SK-N-SH (cell line): Measurements from ENCODE around the gene RNF175. TPM values are rescaled to one million over a fixed set of nuclear protein-coding genes. Genes with fewer than 3 reads are reported as not detected.

Source experiments
- CTCF ChIA-PET: fragments of 300-600, 350-600 bp; formaldehyde crosslinking; extraction: SDS; loops from one replicate; lab custom pipeline; 2021; lab: Yijun Ruan, JAX
- POLR2A ChIA-PET: fragments of 350-600 bp; sonication (Branson Sonifier 250); formaldehyde crosslinking; extraction: SDS; loops from one replicate; lab custom pipeline; 2020; ENCODE audit warnings: antibody characterized with exemption, inconsistent platforms; lab: Yijun Ruan, JAX
- DNase-seq: peaks from one replicate; pipeline ENCODE4 v3.0.0; 2012
- H2AFZ ChIP-seq: fragments of 200-600 bp; sonication (generic); 2 replicates; pipeline ENCODE4 v1.8.1; 2016; ENCODE audit warnings: antibody characterized with exemption, mild to moderate bottlenecking, low read depth
- H3F3A ChIP-seq: fragments of 200-600 bp; sonication (generic); replicated peaks from 2 replicates; pipeline ENCODE3; 2016; ENCODE audit warnings: antibody characterized with exemption, mild to moderate bottlenecking; ENCODE audit not compliant: insufficient read depth
- H3K27ac ChIP-seq, 2 experiments: fragments of 200-500 bp in 1 of 2; fragments of 200-600 bp in 1 of 2; sonication (Bioruptor generic) in 1 of 2; sonication (generic), shearing (Covaris generic) in 1 of 2; 2 replicates each; pipeline versions ENCODE4 v1.5.1 to v1.6.1; 2014 to 2016; ENCODE audit warnings: low read depth in 2 of 2, inconsistent platforms in 1 of 2, low read length in 1 of 2, mild to moderate bottlenecking in 1 of 2, mixed read lengths in 1 of 2
- H3K27me3 ChIP-seq: fragments of 200-600 bp; sonication (generic), shearing (Covaris generic); 2 replicates; pipeline ENCODE4 v1.6.1; 2016; ENCODE audit warnings: mixed run types; ENCODE audit not compliant: insufficient read depth
- H3K36me3 ChIP-seq, 2 experiments: fragments of 200-500 bp in 1 of 2; fragments of 200-600 bp in 1 of 2; sonication (Bioruptor generic) in 1 of 2; sonication (generic) in 1 of 2; replicated peaks in 1 of 2; 2 replicates each; pipeline versions ENCODE3 to v1.5.1; 2014 to 2016; ENCODE audit warnings: low read length in 1 of 2, mild to moderate bottlenecking in 1 of 2; ENCODE audit not compliant: insufficient read depth in 2 of 2, control insufficient read depth in 1 of 2
- H3K4me1 ChIP-seq, 2 experiments: fragments of 200-500 bp in 1 of 2; fragments of 200-600 bp in 1 of 2; sonication (Bioruptor generic) in 1 of 2; sonication (generic), shearing (Covaris generic) in 1 of 2; 2 replicates each; pipeline versions ENCODE4 v1.5.1 to v1.6.1; 2014 to 2016; ENCODE audit warnings: low read depth in 1 of 2, low read length in 1 of 2, mixed run types in 1 of 2; ENCODE audit not compliant: insufficient read depth in 2 of 2, control insufficient read depth in 1 of 2
- H3K4me2 ChIP-seq: fragments of 200-600 bp; sonication (generic), shearing (Covaris generic); 2 replicates; pipeline ENCODE4 v1.6.1; 2017; ENCODE audit warnings: mixed run types
- H3K4me3 ChIP-seq, 2 experiments: fragments of 200-500 bp in 1 of 2; fragments of 200-600 bp in 1 of 2; sonication (Bioruptor generic) in 1 of 2; sonication (generic), shearing (Covaris generic) in 1 of 2; 2 replicates each; pipeline versions ENCODE4 v1.5.1 to v1.8.1; 2014 to 2016; ENCODE audit warnings: low read depth in 2 of 2, inconsistent platforms in 1 of 2, low read length in 1 of 2, mild to moderate bottlenecking in 1 of 2, mixed read lengths in 1 of 2, moderate library complexity in 1 of 2
- H3K79me2 ChIP-seq: fragments of 200-600 bp; sonication (generic); 2 replicates; pipeline ENCODE4 v1.8.1; 2017; ENCODE audit warnings: mild to moderate bottlenecking; ENCODE audit not compliant: insufficient read depth
- H3K9ac ChIP-seq: fragments of 200-600 bp; sonication (generic); 2 replicates; pipeline ENCODE4 v1.6.1; 2017; ENCODE audit warnings: mixed run types
- H3K9me2 ChIP-seq: fragments of 200-600 bp; sonication (generic); 2 replicates; pipeline ENCODE4 v1.6.1; 2017; ENCODE audit warnings: mixed run types
- H3K9me3 ChIP-seq: fragments of 200-600 bp; sonication (generic); 2 replicates; pipeline ENCODE4 v1.6.1; 2017; ENCODE audit warnings: mixed run types, mild to moderate bottlenecking, moderate library complexity
- H4K20me1 ChIP-seq: fragments of 200-600 bp; sonication (generic); 2 replicates; pipeline ENCODE4 v1.6.1; 2017; ENCODE audit warnings: mild to moderate bottlenecking, mixed run types; ENCODE audit not compliant: insufficient read depth
- CHD2 ChIP-seq: fragments of 150-350 bp; IDR thresholded peaks from 2 replicates; pipeline ENCODE4 v1.6.1; 2018; ENCODE audit warnings: low read length; ENCODE audit not compliant: partially characterized antibody
- ELF1 ChIP-seq: IDR thresholded peaks from 2 replicates; pipeline ENCODE4 v1.4.0; 2012
- EZH2phosphoT487 ChIP-seq: fragments of 200-600 bp; sonication (generic); IDR thresholded peaks from 2 replicates; pipeline ENCODE4 v1.6.1; 2017; ENCODE audit warnings: low read depth, mixed run types, mild to moderate bottlenecking, antibody characterized with exemption, moderate library complexity, borderline replicate concordance
- FOXJ3 ChIP-seq: sonication (generic); formaldehyde crosslinking; IDR thresholded peaks from 2 replicates; pipeline ENCODE4 v1.5.1; 2020; ENCODE audit warnings: mild to moderate bottlenecking, missing genetic modification reagents
- FOXM1 ChIP-seq: IDR thresholded peaks from 2 replicates; pipeline ENCODE4 v1.4.0; 2012; ENCODE audit warnings: low read depth, mild to moderate bottlenecking
- GATA2 ChIP-seq: sonication (generic); formaldehyde crosslinking; IDR thresholded peaks from 2 replicates; pipeline ENCODE4 v1.5.0; 2020; ENCODE audit warnings: mild to moderate bottlenecking, missing genetic modification reagents
- JUND ChIP-seq: IDR thresholded peaks from 2 replicates; pipeline ENCODE4 v1.4.0; 2012
- MAX ChIP-seq: IDR thresholded peaks from 2 replicates; pipeline ENCODE4 v1.4.0; 2012; ENCODE audit warnings: low read depth
- NFIC ChIP-seq: IDR thresholded peaks from 2 replicates; pipeline ENCODE4 v1.4.0; 2012; ENCODE audit warnings: borderline replicate concordance
- NRF1 ChIP-seq: IDR thresholded peaks from 2 replicates; pipeline ENCODE4 v1.6.1; 2012; ENCODE audit warnings: low read depth, mild to moderate bottlenecking, low read length
- POLR2AphosphoS5 ChIP-seq: IDR thresholded peaks from 2 replicates; pipeline ENCODE4 v1.6.1; 2012; ENCODE audit warnings: low read depth, low read length
- RAD21 ChIP-seq: IDR thresholded peaks from 2 replicates; pipeline ENCODE4 v1.6.1; 2012; ENCODE audit warnings: mild to moderate bottlenecking, low read length
- RCOR1 ChIP-seq: fragments of 150-350 bp; IDR thresholded peaks from 2 replicates; pipeline ENCODE4 v1.6.1; 2017; ENCODE audit warnings: antibody characterized with exemption, low read length
- RXRA ChIP-seq: IDR thresholded peaks from 2 replicates; pipeline ENCODE4 v1.4.0; 2012; ENCODE audit warnings: low read depth, mild to moderate bottlenecking, borderline replicate concordance
- TAF1 ChIP-seq: IDR thresholded peaks from 2 replicates; pipeline ENCODE4 v1.6.1; 2012; ENCODE audit warnings: low read depth, mild to moderate bottlenecking, low read length, moderate library complexity, borderline replicate concordance
- TCF12 ChIP-seq: IDR thresholded peaks from 2 replicates; pipeline ENCODE4 v1.4.0; 2012
- TEAD4 ChIP-seq: IDR thresholded peaks from 2 replicates; pipeline ENCODE4 v1.4.0; 2012; ENCODE audit warnings: mild to moderate bottlenecking, borderline replicate concordance; ENCODE audit not compliant: insufficient read depth
- WGBS: methylation state at CpG from one replicate; pipeline ENCODE4 v1.1.6; 2017; ENCODE audit warnings: low lambda C conversion rate; 5-methylcytosine and 5-hydroxymethylcytosine counted together
- polyA plus RNA-seq, 3 experiments: library from polyadenylated mRNA; depleted of rRNA; stranded (reverse); fragments of >200 nt; gene quantifications; 2 replicates each; pipeline ENCODE4 v1.2.3, GENCODE V29; 2012
- TF ChIP-seq, protein P1 (sequence below): IDR thresholded peaks from 2 replicates; pipeline ENCODE4 v1.4.0; 2012; ENCODE audit warnings: low read depth, borderline replicate concordance

Gene RNF175
- polyA plus RNA-seq, 1 of the 3 experiments (the other 2 are of a cell fraction), result 0.10 TPM

DNA sequence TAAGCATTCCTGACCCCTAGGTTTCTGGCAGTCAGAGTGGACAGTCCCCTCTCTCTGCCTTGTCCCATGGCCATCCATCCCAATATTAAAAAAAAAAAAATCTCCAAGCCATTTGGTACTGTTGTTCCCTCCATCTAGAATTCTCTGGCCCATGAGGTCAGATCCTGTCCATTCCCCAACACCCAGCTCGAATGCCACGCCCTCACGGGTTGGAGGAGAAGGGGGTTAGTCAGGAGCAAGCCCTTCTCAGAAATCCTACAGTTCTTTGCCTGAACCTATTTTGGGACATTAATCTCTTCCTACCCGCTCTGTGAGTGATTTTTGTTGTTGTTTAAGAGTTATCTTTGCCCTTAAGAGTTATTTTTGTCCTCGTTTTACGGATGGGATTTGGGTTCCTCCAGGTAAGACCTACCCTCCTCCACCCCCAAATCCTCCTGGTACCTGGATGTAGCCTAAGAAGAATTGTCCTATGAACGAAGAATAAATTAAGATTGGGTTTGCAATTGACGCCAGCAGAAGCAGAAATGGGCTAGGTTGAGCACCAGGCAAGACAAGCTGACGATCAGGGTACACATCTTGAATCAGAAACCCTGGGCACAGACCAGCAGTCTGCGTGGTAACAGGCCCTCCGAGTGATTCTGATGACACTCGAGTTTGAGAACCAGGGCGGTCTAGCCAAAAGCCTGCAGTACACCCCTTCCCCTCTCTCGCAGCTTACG is 977 bp downstream of the RNF175 start:
- POLR2A ChIA-PET, result no interaction called here
- Histone ChIP-seq H2AFZ (no peak overlapping the region), H3F3A (no peaks in the 10 kb centered on the region), H3K9me3 (no peaks in the 10 kb centered on the region), H3K27me3 (peaks cover 14% of the 10 kb centered on the region), H3K27ac (no peak overlapping the region), H4K20me1 (no peaks in the 10 kb centered on the region), H3K36me3 (no peaks in the 10 kb centered on the region), H3K9ac (no peak overlapping the region), H3K9me2 (no peaks in the 10 kb centered on the region), H3K79me2 (no peaks in the 10 kb centered on the region), H3K4me3 (peak overlapping the region in 1 of 2 experiments; percentile 55; a peak in 1 of 4 replicates), H3K4me1 (peaks cover 0 to 12% of the 10 kb centered on the region in 2 experiments; a peak in 1 of 4 replicates), H3K4me2 (peak overlapping the region; percentile 79; the same call in 1 of the 2 replicates)
- CTCF ChIA-PET, result interaction anchor here (1.2 to 2.2 kb wide), 2 partner anchors 8 to 631 kb away, joined by 3 to 9 read pairs; no protein-coding TSS in a partner anchor
- TF ChIP-seq NRF1 (no peak), CHD2 (no peak), RCOR1 (no peak), TCF12 (no peak), RXRA (no peak), FOXJ3 (no peak), GATA2 (no peak), MAX (no peak), FOXM1 (no peak), EZH2phosphoT487 (no peak), ELF1 (no peak), TAF1 (no peak), NFIC (no peak)
- TF ChIP-seq, protein P1, sequence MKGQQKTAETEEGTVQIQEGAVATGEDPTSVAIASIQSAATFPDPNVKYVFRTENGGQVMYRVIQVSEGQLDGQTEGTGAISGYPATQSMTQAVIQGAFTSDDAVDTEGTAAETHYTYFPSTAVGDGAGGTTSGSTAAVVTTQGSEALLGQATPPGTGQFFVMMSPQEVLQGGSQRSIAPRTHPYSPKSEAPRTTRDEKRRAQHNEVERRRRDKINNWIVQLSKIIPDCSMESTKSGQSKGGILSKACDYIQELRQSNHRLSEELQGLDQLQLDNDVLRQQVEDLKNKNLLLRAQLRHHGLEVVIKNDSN, result no peak
- WGBS, result 81% methylated on average over 15 of the region's 15 CpGs
- no peak for DNase-seq

- peaks cover 0 to 12% of the 10 kb centered on the region in 2 experiments; a peak in 1 of 4 replicates for H3K4me1 ChIP-seq
- no peak for DNase-seq
- H3K9me3 ChIP-seq, result no peaks in the 10 kb centered on the region
- H3K79me2 ChIP-seq, result no peaks in the 10 kb centered on the region
- WGBS, result 100% methylated on average over 2 of the region's 2 CpGs
- H3K4me3 ChIP-seq, result no peak overlapping the region
- H3K36me3 ChIP-seq, result no peaks in the 10 kb centered on the region
- H4K20me1 ChIP-seq, result no peaks in the 10 kb centered on the region
- no peak overlapping the region for H2AFZ ChIP-seq
- no peaks in the 10 kb centered on the region for H3K9me2 ChIP-seq
- no peak overlapping the region for H3K4me2 ChIP-seq
- TF ChIP-seq NFIC, result no peak
- no peak for TF ChIP-seq EZH2phosphoT487
- TF ChIP-seq POLR2AphosphoS5, result no peak
- TF ChIP-seq RAD21, result no peak
- no peak for TF ChIP-seq JUND
- TF ChIP-seq TEAD4, result no peak
- TF ChIP-seq, all 33 proteins: peak for 0
- no peak overlapping the region for H3K9ac ChIP-seq
- peaks cover 14% of the 10 kb centered on the region for H3K27me3 ChIP-seq
- CTCF ChIA-PET, result interaction anchor here (1.2 to 2.2 kb wide), 2 partner anchors 8 to 630 kb away, joined by 3 to 9 read pairs; no protein-coding TSS in a partner anchor
- POLR2A ChIA-PET, result no interaction called here
- H3F3A ChIP-seq, result no peaks in the 10 kb centered on the region
- H3K27ac ChIP-seq, result no peak overlapping the region
Observed at GRCh38 chr4:153758136-153758535, 1.7 kb downstream of the RNF175 start.
